Left ventricle myocardium superior (tissue), 1 donor: ENCODE results near the gene DRC3. TPM values are rescaled to one million over a fixed set of nuclear protein-coding genes. Genes with fewer than 3 reads are reported as not detected.

Experiments used
- total RNA-seq: library from RNA; stranded (reverse); fragmentation: NEBNext Ultra II Directional; extraction: Animal tissue kit (Norgen Biotek cat#: 25700); gene quantifications from one replicate; pipeline ENCODE4 v1.2.1, GENCODE V29; 2021
- donor health status: DM: no; HTN: yes; CAD: no; lungs with severe emphysema.

DRC3 gene
- total RNA-seq, 1 donor from 2014 or later: 1.5 TPM

Other genes starting within 250 kb of the DRC3 start
- 15.2 TPM for gene SREBF1, start 135.9 kb upstream of the DRC3 start, total RNA-seq
- 287 TPM for gene TOM1L2, start 462 bp upstream of the DRC3 start, total RNA-seq
- gene ATPAF2, start 66.3 kb downstream of the DRC3 start, total RNA-seq: 37.0 TPM
- gene GID4, start 66.5 kb downstream of the DRC3 start, total RNA-seq: 23.5 TPM
- 19.4 TPM for gene DRG2, start 115.1 kb downstream of the DRC3 start, total RNA-seq
- 0.45 TPM for gene MYO15A, start 135.9 kb downstream of the DRC3 start, total RNA-seq
- gene ALKBH5, start 211.0 kb downstream of the DRC3 start, total RNA-seq: 197 TPM